Esophagus muscularis mucosa (tissue), 3 donors: ENCODE results near the gene PRKCQ.

Experiments
- POLR2A ChIP-seq: fragments of 450-650 bp; IDR thresholded peaks from one replicate; pipeline ENCODE4 v1.6.1; 2017; ENCODE audit warnings: antibody characterized with exemption, moderate library complexity, mild to moderate bottlenecking, low read depth
- POLR2AphosphoS5 ChIP-seq, 2 donors: sonication (generic); formaldehyde crosslinking; IDR thresholded peaks; one replicate each; pipeline ENCODE4 v1.6.1; 2017; ENCODE audit warnings: antibody characterized with exemption in 2 of 2
- TF ChIP-seq, protein P1 (sequence below), 3 experiments: fragments of 200-600 bp in 2 of 3; fragments of 450-650 bp in 1 of 3; sonication (generic) in 2 of 3; IDR thresholded peaks; one replicate each; pipeline ENCODE4 v1.5.1; 2017 to 2019; ENCODE audit warnings: antibody characterized with exemption in 3 of 3, mild to moderate bottlenecking in 2 of 3, moderate library complexity in 1 of 3

DNA sequence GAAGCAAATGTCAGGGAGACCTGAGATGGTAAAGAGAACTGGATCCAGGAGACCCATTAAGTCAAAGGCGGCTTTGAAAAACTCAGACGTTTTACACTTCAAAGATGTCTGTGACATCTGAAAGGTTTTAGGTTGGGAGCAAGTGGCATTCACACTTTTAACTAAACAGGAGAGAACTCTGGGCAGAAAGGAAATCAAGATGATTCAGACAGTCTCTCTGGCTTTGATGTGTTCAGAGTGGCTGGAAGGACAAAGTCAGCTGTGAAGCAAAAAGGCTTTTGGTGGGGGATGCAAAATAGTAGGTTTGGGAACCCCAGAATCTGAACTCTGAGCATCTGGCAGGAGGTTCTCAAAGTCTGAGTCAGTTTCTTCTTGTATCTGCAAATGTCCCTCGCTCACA lies 66.6 kb downstream of the PRKCQ start:
- TF ChIP-seq POLR2AphosphoS5 (IDR thresholded peaks at IDR 0.05) = no peak
- TF ChIP-seq, protein P1, sequence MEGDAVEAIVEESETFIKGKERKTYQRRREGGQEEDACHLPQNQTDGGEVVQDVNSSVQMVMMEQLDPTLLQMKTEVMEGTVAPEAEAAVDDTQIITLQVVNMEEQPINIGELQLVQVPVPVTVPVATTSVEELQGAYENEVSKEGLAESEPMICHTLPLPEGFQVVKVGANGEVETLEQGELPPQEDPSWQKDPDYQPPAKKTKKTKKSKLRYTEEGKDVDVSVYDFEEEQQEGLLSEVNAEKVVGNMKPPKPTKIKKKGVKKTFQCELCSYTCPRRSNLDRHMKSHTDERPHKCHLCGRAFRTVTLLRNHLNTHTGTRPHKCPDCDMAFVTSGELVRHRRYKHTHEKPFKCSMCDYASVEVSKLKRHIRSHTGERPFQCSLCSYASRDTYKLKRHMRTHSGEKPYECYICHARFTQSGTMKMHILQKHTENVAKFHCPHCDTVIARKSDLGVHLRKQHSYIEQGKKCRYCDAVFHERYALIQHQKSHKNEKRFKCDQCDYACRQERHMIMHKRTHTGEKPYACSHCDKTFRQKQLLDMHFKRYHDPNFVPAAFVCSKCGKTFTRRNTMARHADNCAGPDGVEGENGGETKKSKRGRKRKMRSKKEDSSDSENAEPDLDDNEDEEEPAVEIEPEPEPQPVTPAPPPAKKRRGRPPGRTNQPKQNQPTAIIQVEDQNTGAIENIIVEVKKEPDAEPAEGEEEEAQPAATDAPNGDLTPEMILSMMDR (IDR thresholded peaks at IDR 0.05) = no peak
- TF ChIP-seq POLR2A = no peak
